Measurements from ENCODE around the gene SLC12A6. TPM values are rescaled to one million over a fixed set of nuclear protein-coding genes. Genes with fewer than 3 reads are reported as not detected.

The SLC12A6 gene
- total RNA-seq, 1 experiment from 2014 or later: 15.1 TPM

DNA sequence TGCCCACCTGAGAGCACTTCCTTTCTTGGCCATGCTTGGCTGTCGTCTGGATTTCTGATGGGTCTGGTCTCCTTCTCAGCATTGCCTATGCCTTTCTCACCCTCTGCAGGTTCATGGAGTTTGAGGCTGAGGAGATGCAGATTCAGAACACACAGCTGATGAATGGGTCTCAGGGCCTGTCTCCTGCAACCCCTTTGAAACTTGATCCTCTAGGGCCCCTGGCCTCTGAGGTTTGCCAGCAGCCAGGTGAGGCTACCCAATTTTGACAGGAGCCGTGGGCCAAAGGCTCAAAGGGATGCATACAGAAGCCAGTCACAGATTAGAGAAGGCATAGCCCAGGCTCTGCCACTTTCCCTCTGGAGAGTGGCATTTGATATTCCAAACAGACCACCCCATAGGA, 16.0 kb upstream of the SLC12A6 start:
- Histone ChIP-seq H3K9ac (ENCODE audit: low read length) (no peak overlapping the region), H2AFZ (ENCODE audit: low read depth, low read length, poor library complexity, severe bottlenecking) (no peak overlapping the region), H3K79me2 (ENCODE audit: insufficient read depth, low read length) (no peaks in the 10 kb centered on the region), H4K20me1 (ENCODE audit: insufficient read depth) (no peaks in the 10 kb centered on the region), H3K9me3 (ENCODE audit: control insufficient read depth in 1 of 2, insufficient read depth in 1 of 2, low read depth in 1 of 2, low read length in 2 of 2) (no peaks in the 10 kb centered on the region), H3K27me3 (ENCODE audit: insufficient read depth, low read length) (no peaks in the 10 kb centered on the region), H3K4me1 (ENCODE audit: control insufficient read depth in 1 of 2, insufficient read depth in 2 of 2, low read length in 2 of 2) (no peaks in the 10 kb centered on the region), H3K4me2 (ENCODE audit: low read length) (no peak overlapping the region), H3K36me3 (ENCODE audit: control insufficient read depth in 1 of 2, insufficient read depth in 2 of 2, low read length in 2 of 2) (peaks cover 1 to 5% of the 10 kb centered on the region in 2 experiments; a peak in 2 of 4 replicates), H3K4me3 (replicated peaks in 1 of 2; ENCODE audit: low read depth in 1 of 2, low read length in 2 of 2) (no peak overlapping the region), H3K27ac (ENCODE audit: low read depth, low read length) (no peak overlapping the region), H3K9me2 (ENCODE audit: insufficient read depth) (no peaks in the 10 kb centered on the region)
- RAD21 ChIA-PET (ENCODE audit: low non-redundant PET in 1 of 2, low total read pairs in 2 of 2, uncharacterized antibody in 2 of 2, unreplicated experiment in 2 of 2): no interaction called here
- intact Hi-C loops (cut with micrococcal nuclease): no loop called here
- TF ChIP-seq SIN3A (IDR thresholded peaks at IDR 0.05; ENCODE audit: low read depth) (no peak), SRF (IDR thresholded peaks at IDR 0.05; ENCODE audit: low read depth) (no peak), SP1 (IDR thresholded peaks at IDR 0.05; ENCODE audit: low read depth) (no peak), RAD21 (IDR thresholded peaks at IDR 0.05; ENCODE audit: low read depth) (no peak), CBX3 (IDR thresholded peaks at IDR 0.05; ENCODE audit: low read depth) (no peak), TCF7L2 (IDR thresholded peaks at IDR 0.05; ENCODE audit: borderline replicate concordance, extremely low read depth, insufficient read depth, insufficient read length) (no peak), JUND (IDR thresholded peaks at IDR 0.05) (no peak), EZH2phosphoT487 (IDR thresholded peaks at IDR 0.05; ENCODE audit: borderline replicate concordance) (no peak), CEBPB (IDR thresholded peaks at IDR 0.05; ENCODE audit: low read depth) (no peak), ZNF274 (IDR thresholded peaks at IDR 0.05; ENCODE audit: low read depth, low read length) (no peak), ZFX (IDR thresholded peaks at IDR 0.05) (no peak), ELF1 (IDR thresholded peaks at IDR 0.05; ENCODE audit: borderline replicate concordance, low read depth) (no peak), YY1 (IDR thresholded peaks at IDR 0.05; ENCODE audit: extremely low read depth, insufficient replicate concordance, low read depth, low read length) (no peak), FOSL1 (IDR thresholded peaks at IDR 0.05; ENCODE audit: low read depth) (no peak), EZH2 (IDR thresholded peaks at IDR 0.05) (no peak)
- TF ChIP-seq, protein P1, sequence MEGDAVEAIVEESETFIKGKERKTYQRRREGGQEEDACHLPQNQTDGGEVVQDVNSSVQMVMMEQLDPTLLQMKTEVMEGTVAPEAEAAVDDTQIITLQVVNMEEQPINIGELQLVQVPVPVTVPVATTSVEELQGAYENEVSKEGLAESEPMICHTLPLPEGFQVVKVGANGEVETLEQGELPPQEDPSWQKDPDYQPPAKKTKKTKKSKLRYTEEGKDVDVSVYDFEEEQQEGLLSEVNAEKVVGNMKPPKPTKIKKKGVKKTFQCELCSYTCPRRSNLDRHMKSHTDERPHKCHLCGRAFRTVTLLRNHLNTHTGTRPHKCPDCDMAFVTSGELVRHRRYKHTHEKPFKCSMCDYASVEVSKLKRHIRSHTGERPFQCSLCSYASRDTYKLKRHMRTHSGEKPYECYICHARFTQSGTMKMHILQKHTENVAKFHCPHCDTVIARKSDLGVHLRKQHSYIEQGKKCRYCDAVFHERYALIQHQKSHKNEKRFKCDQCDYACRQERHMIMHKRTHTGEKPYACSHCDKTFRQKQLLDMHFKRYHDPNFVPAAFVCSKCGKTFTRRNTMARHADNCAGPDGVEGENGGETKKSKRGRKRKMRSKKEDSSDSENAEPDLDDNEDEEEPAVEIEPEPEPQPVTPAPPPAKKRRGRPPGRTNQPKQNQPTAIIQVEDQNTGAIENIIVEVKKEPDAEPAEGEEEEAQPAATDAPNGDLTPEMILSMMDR (IDR thresholded peaks at IDR 0.05 in 2 of 3, conservative IDR thresholded peaks at IDR 0.05 in 1 of 3; ENCODE audit: borderline replicate concordance in 1 of 3, insufficient read depth in 1 of 3, low read depth in 2 of 3, low read length in 2 of 3): no peak
- TF ChIP-seq, protein P2, sequence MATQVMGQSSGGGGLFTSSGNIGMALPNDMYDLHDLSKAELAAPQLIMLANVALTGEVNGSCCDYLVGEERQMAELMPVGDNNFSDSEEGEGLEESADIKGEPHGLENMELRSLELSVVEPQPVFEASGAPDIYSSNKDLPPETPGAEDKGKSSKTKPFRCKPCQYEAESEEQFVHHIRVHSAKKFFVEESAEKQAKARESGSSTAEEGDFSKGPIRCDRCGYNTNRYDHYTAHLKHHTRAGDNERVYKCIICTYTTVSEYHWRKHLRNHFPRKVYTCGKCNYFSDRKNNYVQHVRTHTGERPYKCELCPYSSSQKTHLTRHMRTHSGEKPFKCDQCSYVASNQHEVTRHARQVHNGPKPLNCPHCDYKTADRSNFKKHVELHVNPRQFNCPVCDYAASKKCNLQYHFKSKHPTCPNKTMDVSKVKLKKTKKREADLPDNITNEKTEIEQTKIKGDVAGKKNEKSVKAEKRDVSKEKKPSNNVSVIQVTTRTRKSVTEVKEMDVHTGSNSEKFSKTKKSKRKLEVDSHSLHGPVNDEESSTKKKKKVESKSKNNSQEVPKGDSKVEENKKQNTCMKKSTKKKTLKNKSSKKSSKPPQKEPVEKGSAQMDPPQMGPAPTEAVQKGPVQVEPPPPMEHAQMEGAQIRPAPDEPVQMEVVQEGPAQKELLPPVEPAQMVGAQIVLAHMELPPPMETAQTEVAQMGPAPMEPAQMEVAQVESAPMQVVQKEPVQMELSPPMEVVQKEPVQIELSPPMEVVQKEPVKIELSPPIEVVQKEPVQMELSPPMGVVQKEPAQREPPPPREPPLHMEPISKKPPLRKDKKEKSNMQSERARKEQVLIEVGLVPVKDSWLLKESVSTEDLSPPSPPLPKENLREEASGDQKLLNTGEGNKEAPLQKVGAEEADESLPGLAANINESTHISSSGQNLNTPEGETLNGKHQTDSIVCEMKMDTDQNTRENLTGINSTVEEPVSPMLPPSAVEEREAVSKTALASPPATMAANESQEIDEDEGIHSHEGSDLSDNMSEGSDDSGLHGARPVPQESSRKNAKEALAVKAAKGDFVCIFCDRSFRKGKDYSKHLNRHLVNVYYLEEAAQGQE (IDR thresholded peaks at IDR 0.05; ENCODE audit: low read depth): no peak
- TF ChIP-seq, protein P3, sequence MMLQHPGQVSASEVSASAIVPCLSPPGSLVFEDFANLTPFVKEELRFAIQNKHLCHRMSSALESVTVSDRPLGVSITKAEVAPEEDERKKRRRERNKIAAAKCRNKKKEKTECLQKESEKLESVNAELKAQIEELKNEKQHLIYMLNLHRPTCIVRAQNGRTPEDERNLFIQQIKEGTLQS (IDR thresholded peaks at IDR 0.05): no peak
- TF ChIP-seq, protein P4, sequence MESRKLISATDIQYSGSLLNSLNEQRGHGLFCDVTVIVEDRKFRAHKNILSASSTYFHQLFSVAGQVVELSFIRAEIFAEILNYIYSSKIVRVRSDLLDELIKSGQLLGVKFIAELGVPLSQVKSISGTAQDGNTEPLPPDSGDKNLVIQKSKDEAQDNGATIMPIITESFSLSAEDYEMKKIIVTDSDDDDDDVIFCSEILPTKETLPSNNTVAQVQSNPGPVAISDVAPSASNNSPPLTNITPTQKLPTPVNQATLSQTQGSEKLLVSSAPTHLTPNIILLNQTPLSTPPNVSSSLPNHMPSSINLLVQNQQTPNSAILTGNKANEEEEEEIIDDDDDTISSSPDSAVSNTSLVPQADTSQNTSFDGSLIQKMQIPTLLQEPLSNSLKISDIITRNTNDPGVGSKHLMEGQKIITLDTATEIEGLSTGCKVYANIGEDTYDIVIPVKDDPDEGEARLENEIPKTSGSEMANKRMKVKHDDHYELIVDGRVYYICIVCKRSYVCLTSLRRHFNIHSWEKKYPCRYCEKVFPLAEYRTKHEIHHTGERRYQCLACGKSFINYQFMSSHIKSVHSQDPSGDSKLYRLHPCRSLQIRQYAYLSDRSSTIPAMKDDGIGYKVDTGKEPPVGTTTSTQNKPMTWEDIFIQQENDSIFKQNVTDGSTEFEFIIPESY (IDR thresholded peaks at IDR 0.05; ENCODE audit: extremely low read depth, insufficient replicate concordance, low read length): no peak
- CTCF ChIA-PET: no interaction called here
- no peak for ATAC-seq
- BruUV-seq (replicated peaks): no TSS peak
- POLR2A ChIA-PET: no interaction called here
- no peak for DNase-seq (ENCODE audit: low read depth, low spot score)
